K562 (cell line): ENCODE measurements around the gene ARMH3. TPM values are rescaled to one million over a fixed set of nuclear protein-coding genes. Genes with fewer than 3 reads are reported as not detected.

Experiments used
- ATAC-seq: fragments of 200-7000 bp; cut with Tn5 transposase; 3 replicates; pipeline ENCODE4 v1.9.1; 2020; ENCODE audit warnings: moderate library complexity
- BruUV-seq: library from RNA; stranded (reverse); fragments of 400-500 nt; replicated peaks from 2 replicates; lab custom pipeline; 2021; lab: Mats Ljungman, UMichigan
- CTCF ChIA-PET: fragments of 300-600 bp; formaldehyde crosslinking; extraction: SDS; loops from one replicate; lab custom pipeline; 2021; ENCODE audit warnings: low intra/inter-chr PET ratio; lab: Yijun Ruan, JAX
- POLR2A ChIA-PET: fragments of 300-600, 350-650 bp; sonication (Branson Sonifier 250); formaldehyde crosslinking; extraction: SDS; loops from one replicate; lab custom pipeline; 2021; ENCODE audit warnings: antibody characterized with exemption, inconsistent platforms; lab: Yijun Ruan, JAX
- DNase-seq, 4 experiments: peaks; one replicate each; pipeline versions ENCODE4 v3.0.0 to v3.0.0-alpha.2; 2011 to 2018; ENCODE audit warnings: low spot score in 3 of 4, mixed read lengths in 3 of 4; ENCODE audit errors: extremely low read depth in 1 of 4
- FAIRE-seq: peaks from 2 replicates; lab custom pipeline; 2011; peaks lifted over from hg19 to GRCh38; lab: Jason Lieb, UNC
- H2AFZ ChIP-seq: 2 replicates; pipeline ENCODE4 v1.6.0; 2011; ENCODE audit warnings: low read depth, low read length, control low read depth, inconsistent platforms
- H3K27ac ChIP-seq: fragments of 200-600 bp; 3 replicates; pipeline ENCODE4 v1.8.0; 2011; ENCODE audit warnings: low read depth, mild to moderate bottlenecking, control low read depth, inconsistent platforms, low read length, moderate library complexity, mixed read lengths; ENCODE audit errors: extremely low read depth
- H3K27me3 ChIP-seq, 2 experiments: fragments of 300-600 bp in 1 of 2; 2 replicates in 1 of 2; 3 replicates in 1 of 2; pipeline versions ENCODE4 v1.6.0 to v1.8.0; 2011; ENCODE audit warnings: inconsistent platforms in 2 of 2, low read length in 2 of 2, mild to moderate bottlenecking in 1 of 2, mixed read lengths in 1 of 2, moderate library complexity in 1 of 2; ENCODE audit not compliant: control insufficient read depth in 2 of 2, insufficient read depth in 2 of 2
- H3K36me3 ChIP-seq: fragments of 300-600 bp; 3 replicates; pipeline ENCODE4 v1.8.0; 2011; ENCODE audit warnings: mild to moderate bottlenecking, low read length, inconsistent platforms; ENCODE audit not compliant: control insufficient read depth, insufficient read depth
- H3K4me1 ChIP-seq, 2 experiments: fragments of 200-600 bp in 1 of 2; replicated peaks in 1 of 2; 2 replicates in 1 of 2; 3 replicates in 1 of 2; pipeline versions ENCODE4 v1.5.1 to v1.8.0; 2011; ENCODE audit warnings: inconsistent platforms in 2 of 2, low read length in 2 of 2, mild to moderate bottlenecking in 1 of 2, mixed read lengths in 1 of 2, moderate library complexity in 1 of 2; ENCODE audit not compliant: control insufficient read depth in 2 of 2, insufficient read depth in 2 of 2
- H3K4me2 ChIP-seq: 2 replicates; pipeline ENCODE4 v1.6.1; 2011; ENCODE audit warnings: low read length, control low read depth, inconsistent platforms, mixed read lengths; ENCODE audit not compliant: insufficient read depth
- H3K4me3 ChIP-seq: fragments of 200-600 bp; sonication (generic), shearing (Covaris generic); 2 replicates; pipeline ENCODE4 v1.5.1; 2016; ENCODE audit warnings: control low read depth, inconsistent platforms
- H3K79me2 ChIP-seq: fragments of 200-600 bp; 3 replicates; pipeline ENCODE4 v1.8.0; 2011; ENCODE audit warnings: low read length, inconsistent platforms; ENCODE audit not compliant: control insufficient read depth, insufficient read depth
- H3K9ac ChIP-seq, 2 experiments: 2 replicates each; pipeline versions ENCODE4 v1.6.0 to v1.6.1; 2011; ENCODE audit warnings: low read depth in 2 of 2, low read length in 2 of 2, control low read depth in 1 of 2, inconsistent platforms in 1 of 2, mild to moderate bottlenecking in 1 of 2, mixed read lengths in 1 of 2; ENCODE audit not compliant: insufficient read depth in 1 of 2
- H3K9me1 ChIP-seq: one replicate; pipeline ENCODE4 v1.6.0; 2011; ENCODE audit warnings: inconsistent platforms, mild to moderate bottlenecking, low read length, moderate library complexity; ENCODE audit not compliant: control insufficient read depth, insufficient read depth
- H3K9me3 ChIP-seq: replicated peaks from 2 replicates; pipeline ENCODE4 v1.5.1; 2011; ENCODE audit warnings: low read depth, low read length, inconsistent platforms; ENCODE audit not compliant: control insufficient read depth, insufficient read depth
- H4K20me1 ChIP-seq: replicated peaks from 2 replicates; pipeline ENCODE4 v1.6.1; 2011; ENCODE audit warnings: low read length, inconsistent platforms, mixed read lengths; ENCODE audit not compliant: control insufficient read depth, insufficient read depth
- ESRRA ChIP-seq: fragments of 450-650 bp; IDR thresholded peaks from 2 replicates; pipeline ENCODE4 v1.6.1; 2014; ENCODE audit warnings: low read depth, mild to moderate bottlenecking, moderate library complexity, borderline replicate concordance
- GATA2 ChIP-seq: sonication (generic); formaldehyde crosslinking; IDR thresholded peaks from 2 replicates; pipeline ENCODE4 v1.4.0; 2020; ENCODE audit warnings: mild to moderate bottlenecking, missing genetic modification reagents
- KDM1A ChIP-seq, 2 experiments: fragments of 450-650 bp; IDR thresholded peaks; 2 replicates each; pipeline ENCODE4 v1.6.1; 2016; ENCODE audit warnings: mild to moderate bottlenecking in 2 of 2
- KDM5B ChIP-seq: fragments of 200-600 bp; sonication (generic); IDR thresholded peaks from 2 replicates; pipeline ENCODE4 v1.6.1; 2012; ENCODE audit warnings: low read depth, mild to moderate bottlenecking, moderate library complexity, low read length, control low read depth, inconsistent platforms; ENCODE audit not compliant: insufficient replicate concordance
- NR3C1 ChIP-seq: sonication (generic); formaldehyde crosslinking; IDR thresholded peaks from 2 replicates; pipeline ENCODE4 v1.8.1; 2022; ENCODE audit warnings: missing genetic modification reagents
- POLR2AphosphoS2 ChIP-seq: IDR thresholded peaks from 2 replicates; pipeline ENCODE4 v1.6.1; 2012; ENCODE audit warnings: low read length, improper control_type of control experiment
- PPARD ChIP-seq: fragments of 250-450 bp; sonication (Bioruptor Pico); IDR thresholded peaks from 2 replicates; pipeline ENCODE4 v1.8.0; 2022; ENCODE audit warnings: inconsistent platforms, mild to moderate bottlenecking, moderate library complexity
- RBM14 ChIP-seq: fragments of 200-400 bp; formaldehyde crosslinking; IDR thresholded peaks from 2 replicates; pipeline ENCODE4 v1.6.1; 2018; ENCODE audit warnings: low read depth, mild to moderate bottlenecking, low read length, moderate library complexity, borderline replicate concordance; ENCODE audit not compliant: insufficient read depth
- SP2 ChIP-seq: IDR thresholded peaks from 2 replicates; pipeline ENCODE4 v1.6.1; 2011; ENCODE audit warnings: mild to moderate bottlenecking, low read depth, low read length, moderate library complexity; ENCODE audit not compliant: poor library complexity, severe bottlenecking; ENCODE audit errors: extremely low read depth
- TEAD1 ChIP-seq, 2 experiments: fragments of 450-650 bp in 1 of 2; sonication (generic) in 1 of 2; formaldehyde crosslinking; IDR thresholded peaks; 2 replicates each; pipeline versions ENCODE4 v1.4.0 to v1.8.0; 2020 to 2022; ENCODE audit warnings: mild to moderate bottlenecking in 2 of 2, missing genetic modification reagents in 1 of 2
- ZBTB17 ChIP-seq: fragments of 450-650 bp; formaldehyde crosslinking; IDR thresholded peaks from 2 replicates; pipeline ENCODE4 v1.4.0; 2020; ENCODE audit warnings: mild to moderate bottlenecking
- ZFP36 ChIP-seq: fragments of 150-350 bp; IDR thresholded peaks from 2 replicates; pipeline ENCODE4 v1.6.1; 2018; ENCODE audit warnings: low read length, low read depth; ENCODE audit not compliant: partially characterized antibody
- in situ Hi-C: fragments of 300-500 bp; cut with MboI; formaldehyde crosslinking; loops from 4 replicates; pipeline ENCODE4 v1.15.0; 2018; ENCODE audit warnings: inconsistent platforms, mixed read lengths
- intact Hi-C: fragments of 100-400 bp; cut with micrococcal nuclease; formaldehyde crosslinking; loops from 2 replicates; pipeline ENCODE4 v1.14.2; 2022
- polyA plus RNA-seq, 8 experiments: library from polyadenylated mRNA; depleted of rRNA in 4 of 8; stranded (reverse) in 5 of 8; unstranded in 3 of 8; fragments of >200 nt; fragmentation: Nextera tagmentation in 2 of 8; fragmentation: Illumina TruSeq in 1 of 8; extraction: Ambion mirVana in 2 of 8; extraction: Trizol in 1 of 8; gene quantifications; 2 replicates each; pipeline versions ENCODE4 v1.2.1 to v1.2.3, GENCODE V29; 2011 to 2014; ENCODE audit warnings: inconsistent platforms in 1 of 8, missing spikeins in 1 of 8
- total RNA-seq, 7 experiments: library from RNA; depleted of rRNA in 6 of 7; stranded (reverse); fragments of >200 nt in 6 of 7; fragmentation: Illumina TruSeq in 2 of 7; extraction: Trizol in 2 of 7; gene quantifications; 2 replicates each; pipeline versions ENCODE4 v1.2.1 to v1.2.3, GENCODE V29; 2011 to 2021; ENCODE audit warnings: low replicate concordance in 1 of 7
- TF ChIP-seq, protein P1 (sequence below): fragments of 250-450 bp; sonication (Bioruptor Pico); IDR thresholded peaks from 2 replicates; pipeline ENCODE4 v1.4.0; 2020
- TF ChIP-seq, protein P2 (sequence below): fragments of 450-650 bp; IDR thresholded peaks from 2 replicates; pipeline ENCODE4 v1.6.1; 2014; ENCODE audit warnings: low read depth, mild to moderate bottlenecking, moderate library complexity, borderline replicate concordance
- TF ChIP-seq, protein P3 (sequence below): fragments of 450-650 bp; formaldehyde crosslinking; IDR thresholded peaks from 2 replicates; pipeline ENCODE4 v1.4.0; 2020; ENCODE audit warnings: mild to moderate bottlenecking, moderate library complexity
- TF ChIP-seq, protein P4 (sequence below): IDR thresholded peaks from 3 replicates; pipeline ENCODE4 v1.6.1; 2011; ENCODE audit warnings: borderline replicate concordance, mild to moderate bottlenecking, moderate library complexity; ENCODE audit not compliant: insufficient read length; ENCODE audit errors: extremely low read depth

The ARMH3 gene
- total and polyA plus RNA-seq, 9 of the 15 experiments (the other 6 are each of a cell fraction or from before 2014, with no cell fraction given) = 0.29 to 0.73 TPM; not detected in 7

DNA sequence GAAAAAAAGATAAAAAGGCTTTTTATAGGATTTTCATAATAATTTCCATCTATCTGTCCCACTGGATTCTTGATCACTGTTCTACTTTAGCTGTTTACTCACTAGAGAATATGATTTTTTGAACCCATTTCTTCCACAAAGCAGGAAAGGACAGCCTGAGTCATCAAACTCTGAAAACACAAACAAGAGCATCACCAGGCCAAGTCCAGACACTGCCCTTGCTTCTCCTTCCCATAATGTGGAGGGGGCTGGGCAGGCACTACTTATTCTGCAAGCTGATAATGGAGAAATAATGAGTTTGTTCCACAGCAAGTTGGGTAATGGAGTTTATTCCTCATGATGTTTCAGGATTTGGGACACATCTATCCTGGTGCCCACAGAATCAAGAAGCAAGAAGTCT lies 199.3 kb downstream of the ARMH3 start:
- Histone ChIP-seq H4K20me1 (no peaks in the 10 kb centered on the region), H3K9me1 (no peaks in the 10 kb centered on the region), H3K4me3 (no peak overlapping the region), H3K36me3 (no peaks in the 10 kb centered on the region), H2AFZ (no peak overlapping the region), H3K4me2 (no peak overlapping the region), H3K27me3 (no peaks in the 10 kb centered on the region), H3K4me1 (no peaks in the 10 kb centered on the region), H3K79me2 (no peaks in the 10 kb centered on the region), H3K9ac (no peak overlapping the region), H3K27ac (no peak overlapping the region), H3K9me3 (no peaks in the 10 kb centered on the region)
- no TSS peak for BruUV-seq
- TF ChIP-seq TEAD1 (CRISPR knock-in tag; IDR thresholded peaks at IDR 0.05) (no peak), POLR2AphosphoS2 (no peak), RBM14 (no peak), PPARD (CRISPR knock-in tag) (no peak), NR3C1 (no peak), KDM1A (IDR thresholded peaks at IDR 0.05) (no peak), GATA2 (CRISPR knock-in tag) (no peak), ZBTB17 (CRISPR knock-in tag) (no peak), ZFP36 (no peak), SP2 (no peak), KDM5B (no peak), ESRRA (no peak)
- TF ChIP-seq, protein P1, sequence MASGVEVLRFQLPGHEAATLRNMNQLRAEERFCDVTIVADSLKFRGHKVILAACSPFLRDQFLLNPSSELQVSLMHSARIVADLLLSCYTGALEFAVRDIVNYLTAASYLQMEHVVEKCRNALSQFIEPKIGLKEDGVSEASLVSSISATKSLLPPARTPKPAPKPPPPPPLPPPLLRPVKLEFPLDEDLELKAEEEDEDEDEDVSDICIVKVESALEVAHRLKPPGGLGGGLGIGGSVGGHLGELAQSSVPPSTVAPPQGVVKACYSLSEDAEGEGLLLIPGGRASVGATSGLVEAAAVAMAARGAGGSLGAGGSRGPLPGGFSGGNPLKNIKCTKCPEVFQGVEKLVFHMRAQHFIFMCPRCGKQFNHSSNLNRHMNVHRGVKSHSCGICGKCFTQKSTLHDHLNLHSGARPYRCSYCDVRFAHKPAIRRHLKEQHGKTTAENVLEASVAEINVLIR (CRISPR knock-in tag) = no peak
- TF ChIP-seq, protein P2, sequence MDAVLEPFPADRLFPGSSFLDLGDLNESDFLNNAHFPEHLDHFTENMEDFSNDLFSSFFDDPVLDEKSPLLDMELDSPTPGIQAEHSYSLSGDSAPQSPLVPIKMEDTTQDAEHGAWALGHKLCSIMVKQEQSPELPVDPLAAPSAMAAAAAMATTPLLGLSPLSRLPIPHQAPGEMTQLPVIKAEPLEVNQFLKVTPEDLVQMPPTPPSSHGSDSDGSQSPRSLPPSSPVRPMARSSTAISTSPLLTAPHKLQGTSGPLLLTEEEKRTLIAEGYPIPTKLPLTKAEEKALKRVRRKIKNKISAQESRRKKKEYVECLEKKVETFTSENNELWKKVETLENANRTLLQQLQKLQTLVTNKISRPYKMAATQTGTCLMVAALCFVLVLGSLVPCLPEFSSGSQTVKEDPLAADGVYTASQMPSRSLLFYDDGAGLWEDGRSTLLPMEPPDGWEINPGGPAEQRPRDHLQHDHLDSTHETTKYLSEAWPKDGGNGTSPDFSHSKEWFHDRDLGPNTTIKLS = no peak
- TF ChIP-seq, protein P3, sequence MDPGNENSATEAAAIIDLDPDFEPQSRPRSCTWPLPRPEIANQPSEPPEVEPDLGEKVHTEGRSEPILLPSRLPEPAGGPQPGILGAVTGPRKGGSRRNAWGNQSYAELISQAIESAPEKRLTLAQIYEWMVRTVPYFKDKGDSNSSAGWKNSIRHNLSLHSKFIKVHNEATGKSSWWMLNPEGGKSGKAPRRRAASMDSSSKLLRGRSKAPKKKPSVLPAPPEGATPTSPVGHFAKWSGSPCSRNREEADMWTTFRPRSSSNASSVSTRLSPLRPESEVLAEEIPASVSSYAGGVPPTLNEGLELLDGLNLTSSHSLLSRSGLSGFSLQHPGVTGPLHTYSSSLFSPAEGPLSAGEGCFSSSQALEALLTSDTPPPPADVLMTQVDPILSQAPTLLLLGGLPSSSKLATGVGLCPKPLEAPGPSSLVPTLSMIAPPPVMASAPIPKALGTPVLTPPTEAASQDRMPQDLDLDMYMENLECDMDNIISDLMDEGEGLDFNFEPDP (CRISPR knock-in tag) = no peak
- TF ChIP-seq, protein P4, sequence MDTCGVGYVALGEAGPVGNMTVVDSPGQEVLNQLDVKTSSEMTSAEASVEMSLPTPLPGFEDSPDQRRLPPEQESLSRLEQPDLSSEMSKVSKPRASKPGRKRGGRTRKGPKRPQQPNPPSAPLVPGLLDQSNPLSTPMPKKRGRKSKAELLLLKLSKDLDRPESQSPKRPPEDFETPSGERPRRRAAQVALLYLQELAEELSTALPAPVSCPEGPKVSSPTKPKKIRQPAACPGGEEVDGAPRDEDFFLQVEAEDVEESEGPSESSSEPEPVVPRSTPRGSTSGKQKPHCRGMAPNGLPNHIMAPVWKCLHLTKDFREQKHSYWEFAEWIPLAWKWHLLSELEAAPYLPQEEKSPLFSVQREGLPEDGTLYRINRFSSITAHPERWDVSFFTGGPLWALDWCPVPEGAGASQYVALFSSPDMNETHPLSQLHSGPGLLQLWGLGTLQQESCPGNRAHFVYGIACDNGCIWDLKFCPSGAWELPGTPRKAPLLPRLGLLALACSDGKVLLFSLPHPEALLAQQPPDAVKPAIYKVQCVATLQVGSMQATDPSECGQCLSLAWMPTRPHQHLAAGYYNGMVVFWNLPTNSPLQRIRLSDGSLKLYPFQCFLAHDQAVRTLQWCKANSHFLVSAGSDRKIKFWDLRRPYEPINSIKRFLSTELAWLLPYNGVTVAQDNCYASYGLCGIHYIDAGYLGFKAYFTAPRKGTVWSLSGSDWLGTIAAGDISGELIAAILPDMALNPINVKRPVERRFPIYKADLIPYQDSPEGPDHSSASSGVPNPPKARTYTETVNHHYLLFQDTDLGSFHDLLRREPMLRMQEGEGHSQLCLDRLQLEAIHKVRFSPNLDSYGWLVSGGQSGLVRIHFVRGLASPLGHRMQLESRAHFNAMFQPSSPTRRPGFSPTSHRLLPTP = no peak
- POLR2A ChIA-PET = no interaction called here
- CTCF ChIA-PET = no interaction called here
- intact Hi-C loops (no loop called here), in situ Hi-C loops (no loop called here)
- DNase-seq = no peak
- ATAC-seq = no peak
- no peak for FAIRE-seq
